Ascending aorta (tissue), 2 donors: Measurements from ENCODE around the gene TAS1R3. TPM values are rescaled to one million over a fixed set of nuclear protein-coding genes. Genes with fewer than 3 reads are reported as not detected.

Source experiments
- DNase-seq, 2 donors: peaks; one replicate each; pipeline ENCODE4 v3.0.0-alpha.2; 2019; ENCODE audit warnings: low spot score in 2 of 2
- H3K27ac ChIP-seq, 2 donors: fragments of 200-600 bp; sonication (generic); one replicate each; pipeline ENCODE4 v1.5.1; 2016 to 2017; ENCODE audit warnings: mild to moderate bottlenecking in 1 of 2
- H3K27me3 ChIP-seq: fragments of 200-600 bp; sonication (generic); one replicate; pipeline ENCODE4 v1.5.1; 2017
- H3K36me3 ChIP-seq, 2 donors: fragments of 200-600 bp; sonication (generic); one replicate each; pipeline ENCODE4 v1.5.1; 2016
- H3K4me1 ChIP-seq, 2 donors: fragments of 200-600 bp; sonication (generic); one replicate each; pipeline ENCODE4 v1.5.1; 2016 to 2017; ENCODE audit warnings: mild to moderate bottlenecking in 1 of 2
- H3K4me3 ChIP-seq, 2 donors: fragments of 200-600 bp; sonication (generic); one replicate each; pipeline ENCODE4 v1.5.1; 2016 to 2017; ENCODE audit warnings: mild to moderate bottlenecking in 1 of 2
- H3K9me3 ChIP-seq, 2 donors: fragments of 200-600 bp; sonication (generic); one replicate each; pipeline ENCODE4 v1.5.1; 2016
- CTCF ChIP-seq, 3 experiments: fragments of 200-600 bp in 2 of 3; fragments of 450-650 bp in 1 of 3; sonication (generic) in 2 of 3; IDR thresholded peaks; one replicate each; pipeline ENCODE4 v1.5.1; 2016 to 2019; ENCODE audit warnings: antibody characterized with exemption in 3 of 3, mild to moderate bottlenecking in 1 of 3, moderate library complexity in 1 of 3
- intact Hi-C: fragments of 100-400 bp; cut with DNase I; formaldehyde crosslinking; loops from one replicate; pipeline ENCODE4 v1.15.1; 2023
- total RNA-seq: library from RNA; depleted of rRNA; stranded (reverse); fragments of >200 nt; gene quantifications from one replicate; pipeline ENCODE4 v1.1.0, GENCODE V29; 2016

The TAS1R3 gene
- total RNA-seq, 1 donor from 2014 or later, result 2.7 TPM

DNA sequence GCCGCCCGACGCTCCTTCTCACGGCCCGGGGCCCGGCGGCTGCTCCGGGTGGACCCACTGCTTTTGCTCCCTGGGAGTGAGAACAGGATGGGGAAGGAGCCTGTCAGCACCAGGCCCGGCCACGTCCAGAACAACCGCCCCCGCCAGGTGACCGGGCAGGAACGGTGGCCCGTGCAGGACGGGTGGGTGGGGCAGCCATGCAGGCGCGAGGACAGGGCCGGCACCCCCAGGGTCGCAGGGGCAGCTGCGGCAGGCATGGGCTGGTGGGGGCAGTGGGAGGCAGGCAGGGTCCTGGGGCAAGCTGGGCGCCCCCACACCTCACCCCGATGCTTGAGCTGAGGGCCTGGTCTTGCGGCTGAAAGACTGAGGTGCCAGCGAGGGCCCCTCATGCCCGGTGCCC is 5.4 kb downstream of the TAS1R3 start:
- TF ChIP-seq CTCF (IDR thresholded peaks at IDR 0.05), result no peak
- intact Hi-C loops, result no loop called here
- no peaks in the 10 kb centered on the region for H3K4me1 ChIP-seq
- no peaks in the 10 kb centered on the region for H3K27me3 ChIP-seq
- no peak overlapping the region for H3K4me3 ChIP-seq
- no peaks in the 10 kb centered on the region for H3K9me3 ChIP-seq
- no peak overlapping the region for H3K27ac ChIP-seq
- DNase-seq, result no peak
- peaks cover 42 to 55% of the 10 kb centered on the region in 2 donors for H3K36me3 ChIP-seq

DNA sequence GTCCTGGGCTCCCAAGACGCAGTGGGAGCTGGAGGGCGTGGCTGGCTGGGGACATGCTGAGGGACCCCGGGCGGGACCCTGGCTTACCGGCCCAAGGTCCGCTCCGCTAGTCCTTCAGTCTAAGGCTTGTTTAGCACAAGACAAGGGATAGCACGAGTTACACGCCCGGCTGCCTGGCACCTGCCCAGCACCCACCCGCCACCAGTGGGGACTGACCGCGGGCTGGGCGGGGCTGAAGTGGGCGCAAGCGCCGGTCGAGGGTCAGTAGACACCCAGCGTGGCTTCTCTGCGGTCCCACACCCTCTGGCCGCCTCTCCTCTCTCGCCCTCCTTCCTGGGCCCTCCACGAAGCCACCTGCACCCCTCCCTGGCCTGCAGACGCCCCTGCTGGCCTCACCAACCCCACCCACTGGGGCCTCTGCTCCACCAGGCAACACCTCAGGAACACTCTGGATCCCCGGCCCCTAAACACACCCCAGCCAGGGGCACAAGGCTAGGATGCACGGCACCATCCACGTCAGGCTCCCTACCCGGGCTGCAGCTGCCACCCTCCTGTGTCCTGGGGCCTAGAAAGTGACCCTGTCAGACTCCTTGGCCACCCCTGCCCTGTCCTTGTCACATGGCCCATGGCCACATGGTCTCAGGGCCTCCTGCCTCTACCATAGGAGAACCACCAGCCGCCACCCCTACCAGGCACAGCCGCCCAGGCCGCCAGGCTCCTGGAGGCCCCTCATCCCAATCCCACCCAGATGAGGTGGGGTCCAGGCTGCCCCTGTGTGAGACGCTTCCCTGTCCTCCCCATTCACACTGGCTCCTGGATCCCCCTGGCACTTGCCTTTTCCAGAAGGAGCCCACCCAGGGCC is 6.1 kb downstream of the TAS1R3 start:
- Histone ChIP-seq H3K27me3 (no peaks in the 10 kb centered on the region), H3K36me3 (peaks cover 49 to 60% of the 10 kb centered on the region in 2 donors), H3K4me1 (no peaks in the 10 kb centered on the region), H3K27ac (no peak overlapping the region), H3K4me3 (no peak overlapping the region), H3K9me3 (no peaks in the 10 kb centered on the region)
- intact Hi-C loops, result no loop called here
- TF ChIP-seq CTCF (IDR thresholded peaks at IDR 0.05), result no peak
- no peak for DNase-seq

- intact Hi-C loops, result no loop called here
- no peak for DNase-seq
- no peak for TF ChIP-seq CTCF (IDR thresholded peaks at IDR 0.05)
- Histone ChIP-seq H3K27me3 (no peaks in the 10 kb centered on the region), H3K27ac (no peak overlapping the region), H3K4me3 (no peak overlapping the region), H3K36me3 (peaks cover 51 to 60% of the 10 kb centered on the region in 2 donors), H3K9me3 (no peaks in the 10 kb centered on the region), H3K4me1 (no peaks in the 10 kb centered on the region)
Measured at GRCh38 chr1:1337793-1338147, 6.7 kb downstream of the TAS1R3 start.

GRCh38 chr1:1338278-1338677 is 7.2 kb downstream of the TAS1R3 start:
- Histone ChIP-seq H3K27ac (no peak overlapping the region), H3K4me3 (no peak overlapping the region), H3K9me3 (no peaks in the 10 kb centered on the region), H3K36me3 (peaks cover 51 to 60% of the 10 kb centered on the region in 2 donors), H3K27me3 (no peaks in the 10 kb centered on the region), H3K4me1 (no peaks in the 10 kb centered on the region)
- intact Hi-C loops, result no loop called here
- TF ChIP-seq CTCF (IDR thresholded peaks at IDR 0.05), result no peak
- no peak for DNase-seq

GRCh38 chr1:1340185-1340584 is 9.1 kb downstream of the TAS1R3 start:
- H3K36me3 ChIP-seq, result peaks cover 51 to 60% of the 10 kb centered on the region in 2 donors
- no peak overlapping the region for H3K4me3 ChIP-seq
- H3K4me1 ChIP-seq, result no peaks in the 10 kb centered on the region
- H3K27ac ChIP-seq, result no peak overlapping the region
- no peaks in the 10 kb centered on the region for H3K9me3 ChIP-seq
- no peak for DNase-seq
- intact Hi-C loops, result no loop called here
- H3K27me3 ChIP-seq, result no peaks in the 10 kb centered on the region
- TF ChIP-seq CTCF (IDR thresholded peaks at IDR 0.05), result no peak
